ENCODE data around the gene POP4.

DNA sequence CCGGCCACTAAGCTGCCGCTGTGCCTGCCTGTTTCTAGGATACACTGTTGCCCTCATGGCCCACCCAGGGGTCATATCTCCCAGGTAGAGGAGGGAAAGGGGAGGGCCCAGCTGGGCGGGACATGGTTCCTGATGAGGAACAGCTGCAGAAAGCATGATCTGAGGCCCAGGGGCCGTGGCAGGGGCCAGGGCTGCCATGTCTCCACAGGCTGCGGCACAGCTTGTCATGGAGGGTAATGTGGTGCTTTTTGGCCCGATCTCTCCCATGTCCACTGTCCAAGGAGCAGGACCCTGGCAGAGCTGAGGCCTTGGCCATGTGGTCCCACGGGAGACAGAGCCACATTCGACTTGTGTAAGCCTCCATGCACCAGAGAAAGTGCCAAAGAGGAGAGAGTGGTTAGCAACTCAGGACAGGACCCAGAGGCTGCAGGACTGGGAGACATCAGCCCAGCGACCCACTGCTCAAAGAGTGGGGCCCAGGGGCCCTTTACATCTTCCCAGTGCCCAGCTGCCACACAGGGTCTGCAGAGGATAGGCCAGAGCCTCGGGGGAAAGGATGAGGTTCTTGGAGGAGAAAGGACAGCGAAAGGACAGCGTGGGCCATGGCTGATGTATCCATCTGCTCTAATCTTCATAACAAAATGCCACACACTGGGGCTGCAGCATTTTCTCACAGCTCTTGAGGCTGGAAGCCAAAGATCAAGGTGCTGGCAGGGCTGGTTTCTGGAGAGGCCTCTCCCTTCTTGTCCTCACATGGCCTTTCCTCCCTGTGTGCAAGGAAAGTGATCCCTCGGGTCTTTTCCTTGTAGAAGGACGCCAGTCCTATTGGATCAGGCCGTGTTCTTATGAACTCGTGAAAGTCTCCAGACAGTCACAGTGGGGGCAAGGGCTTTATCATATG is 11.5 kb downstream of the POP4 start:
- TF ChIP-seq, protein P1, sequence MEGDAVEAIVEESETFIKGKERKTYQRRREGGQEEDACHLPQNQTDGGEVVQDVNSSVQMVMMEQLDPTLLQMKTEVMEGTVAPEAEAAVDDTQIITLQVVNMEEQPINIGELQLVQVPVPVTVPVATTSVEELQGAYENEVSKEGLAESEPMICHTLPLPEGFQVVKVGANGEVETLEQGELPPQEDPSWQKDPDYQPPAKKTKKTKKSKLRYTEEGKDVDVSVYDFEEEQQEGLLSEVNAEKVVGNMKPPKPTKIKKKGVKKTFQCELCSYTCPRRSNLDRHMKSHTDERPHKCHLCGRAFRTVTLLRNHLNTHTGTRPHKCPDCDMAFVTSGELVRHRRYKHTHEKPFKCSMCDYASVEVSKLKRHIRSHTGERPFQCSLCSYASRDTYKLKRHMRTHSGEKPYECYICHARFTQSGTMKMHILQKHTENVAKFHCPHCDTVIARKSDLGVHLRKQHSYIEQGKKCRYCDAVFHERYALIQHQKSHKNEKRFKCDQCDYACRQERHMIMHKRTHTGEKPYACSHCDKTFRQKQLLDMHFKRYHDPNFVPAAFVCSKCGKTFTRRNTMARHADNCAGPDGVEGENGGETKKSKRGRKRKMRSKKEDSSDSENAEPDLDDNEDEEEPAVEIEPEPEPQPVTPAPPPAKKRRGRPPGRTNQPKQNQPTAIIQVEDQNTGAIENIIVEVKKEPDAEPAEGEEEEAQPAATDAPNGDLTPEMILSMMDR (IDR thresholded peaks at IDR 0.05), result no peak
- no peak for TF ChIP-seq POLR2A (IDR thresholded peaks at IDR 0.05)

Measured in thyroid gland (tissue), 4 donors.